SK-N-SH (cell line): ENCODE data around the gene DLL4.

ENCODE experiments used
- GABPA ChIP-seq: IDR thresholded peaks from 2 replicates; pipeline ENCODE4 v1.4.0; 2012; ENCODE audit warnings: low read depth, mild to moderate bottlenecking
- RXRA ChIP-seq: IDR thresholded peaks from 2 replicates; pipeline ENCODE4 v1.4.0; 2012; ENCODE audit warnings: low read depth, mild to moderate bottlenecking, borderline replicate concordance
- YY1 ChIP-seq: IDR thresholded peaks from 2 replicates; pipeline ENCODE4 v1.4.0; 2012; ENCODE audit warnings: low read depth, mild to moderate bottlenecking

DNA sequence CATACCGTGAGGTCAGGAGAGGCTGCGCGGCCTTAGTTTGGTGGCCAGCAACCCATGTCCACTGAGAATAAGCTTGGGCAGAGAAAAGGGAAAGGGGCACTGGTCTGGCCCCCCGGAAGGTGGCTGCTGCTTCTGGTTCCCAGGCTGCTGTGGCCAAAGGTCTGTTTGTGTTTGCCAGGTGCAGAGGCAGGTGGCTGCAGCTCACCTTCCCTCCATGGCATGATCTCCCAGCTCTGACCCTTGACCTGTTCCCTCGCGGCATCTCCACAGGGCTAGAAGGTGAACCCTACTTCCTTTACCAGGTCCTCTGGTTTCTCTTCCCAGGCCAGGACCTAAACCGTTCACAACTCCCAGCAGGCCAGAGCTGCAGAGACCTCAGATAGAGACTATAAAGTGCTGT lies 21.0 kb upstream of the DLL4 start:
- TF ChIP-seq RXRA (no peak), GABPA (no peak), YY1 (no peak)
